Nephron progenitor cell (in vitro differentiated cells): ENCODE results near the gene SLC16A11.
"Not testable (repeated sequence)": the region's sequence is repeated elsewhere in the genome, so short reads cannot be mapped to it uniquely, and the experiment has no call there.

Experiments used
- DNase-seq: peaks from one replicate; pipeline ENCODE4 v3.0.0; 2021
- H3K27ac Mint-ChIP-seq: 2 replicates; pipeline ENCODE4 v1.8.0; 2021; ENCODE audit warnings: mild to moderate bottlenecking, moderate library complexity, mixed read lengths
- H3K27me3 Mint-ChIP-seq: 2 replicates; pipeline ENCODE4 v1.8.0; 2021; ENCODE audit warnings: mild to moderate bottlenecking, low read depth, mixed read lengths; ENCODE audit not compliant: poor library complexity
- H3K36me3 Mint-ChIP-seq: 2 replicates; pipeline ENCODE4 v1.8.0; 2021; ENCODE audit warnings: low read depth, mixed read lengths
- H3K4me1 Mint-ChIP-seq: 2 replicates; pipeline ENCODE4 v1.8.0; 2021; ENCODE audit warnings: mixed read lengths
- H3K4me3 Mint-ChIP-seq: 2 replicates; pipeline ENCODE4 v1.8.0; 2021; ENCODE audit warnings: mild to moderate bottlenecking, moderate library complexity, mixed read lengths
- H3K9me3 Mint-ChIP-seq: 2 replicates; pipeline ENCODE4 v1.8.0; 2021; ENCODE audit warnings: mild to moderate bottlenecking, moderate library complexity, mixed read lengths
- TF ChIP-seq, protein P1 (sequence below): fragments of 200-600 bp; sonication (generic); IDR thresholded peaks from 2 replicates; pipeline ENCODE4 v1.5.0; 2021; ENCODE audit warnings: antibody characterized with exemption

SLC16A11 gene

DNA sequence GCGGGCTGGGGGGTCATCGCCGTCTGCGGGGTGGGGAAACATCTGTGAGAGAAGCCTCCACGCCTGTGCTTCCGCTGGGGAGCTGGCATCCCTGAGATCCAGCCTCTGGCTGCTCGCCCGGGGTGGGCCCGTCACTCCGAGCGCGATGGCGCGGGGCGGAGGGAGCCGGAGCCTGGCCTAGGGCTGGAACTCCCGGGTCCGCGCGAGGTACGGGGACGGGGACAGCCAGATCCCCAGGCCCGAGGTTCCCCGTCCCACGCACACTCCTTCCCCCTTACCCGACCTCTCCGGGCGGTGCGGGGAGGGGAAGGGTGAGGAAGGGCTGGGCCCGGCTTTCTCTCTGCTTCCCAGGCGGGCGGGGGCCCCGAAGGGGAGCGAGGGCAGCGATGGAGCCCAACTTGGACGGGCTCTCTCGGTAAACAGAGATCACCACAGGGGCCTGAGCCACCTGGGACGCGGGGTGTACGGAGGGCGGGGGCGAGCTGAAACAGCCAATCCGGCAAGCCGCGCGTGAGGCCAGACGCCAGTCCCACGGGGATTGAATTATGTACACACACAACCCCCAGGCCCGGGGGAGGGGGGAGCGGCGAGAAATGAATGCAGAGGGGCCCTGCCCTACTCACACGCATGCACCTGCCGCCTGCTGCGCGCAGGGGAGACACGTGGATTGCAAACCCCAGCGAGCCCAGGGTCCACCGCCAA is at the start of gene SLC16A11:
Gene SLC16A11 (minus strand): TSS at position 596 of the 702 bp plus-strand sequence. CDS start 579 bp downstream, at position 17.
- H3K4me1 Mint-ChIP-seq: peaks cover 54% of the 10 kb centered on the region
- peaks cover 30% of the 10 kb centered on the region for H3K27me3 Mint-ChIP-seq
- no peaks in the 10 kb centered on the region for H3K36me3 Mint-ChIP-seq
- H3K9me3 Mint-ChIP-seq: no peaks in the 10 kb centered on the region
- H3K4me3 Mint-ChIP-seq: peak within 1 kb of the TSS; percentile 64
- DNase-seq: peak; percentile 59
- TF ChIP-seq, protein P1, sequence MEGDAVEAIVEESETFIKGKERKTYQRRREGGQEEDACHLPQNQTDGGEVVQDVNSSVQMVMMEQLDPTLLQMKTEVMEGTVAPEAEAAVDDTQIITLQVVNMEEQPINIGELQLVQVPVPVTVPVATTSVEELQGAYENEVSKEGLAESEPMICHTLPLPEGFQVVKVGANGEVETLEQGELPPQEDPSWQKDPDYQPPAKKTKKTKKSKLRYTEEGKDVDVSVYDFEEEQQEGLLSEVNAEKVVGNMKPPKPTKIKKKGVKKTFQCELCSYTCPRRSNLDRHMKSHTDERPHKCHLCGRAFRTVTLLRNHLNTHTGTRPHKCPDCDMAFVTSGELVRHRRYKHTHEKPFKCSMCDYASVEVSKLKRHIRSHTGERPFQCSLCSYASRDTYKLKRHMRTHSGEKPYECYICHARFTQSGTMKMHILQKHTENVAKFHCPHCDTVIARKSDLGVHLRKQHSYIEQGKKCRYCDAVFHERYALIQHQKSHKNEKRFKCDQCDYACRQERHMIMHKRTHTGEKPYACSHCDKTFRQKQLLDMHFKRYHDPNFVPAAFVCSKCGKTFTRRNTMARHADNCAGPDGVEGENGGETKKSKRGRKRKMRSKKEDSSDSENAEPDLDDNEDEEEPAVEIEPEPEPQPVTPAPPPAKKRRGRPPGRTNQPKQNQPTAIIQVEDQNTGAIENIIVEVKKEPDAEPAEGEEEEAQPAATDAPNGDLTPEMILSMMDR: no peak
- H3K27ac Mint-ChIP-seq: no peak within 1 kb of the TSS

- Mint-ChIP-seq H3K27ac (peak overlapping the region; percentile 2), H3K4me3 (peak overlapping the region; percentile 39), H3K9me3 (peaks cover 24% of the 10 kb centered on the region)
Observed at GRCh38 chr17:7091311-7092005, 47.6 kb upstream of the SLC16A11 start.

GRCh38 chr17:7089570-7089969 is 45.7 kb upstream of the SLC16A11 start:
- H3K27ac Mint-ChIP-seq, H3K4me3 Mint-ChIP-seq, H3K27me3 Mint-ChIP-seq, H3K36me3 Mint-ChIP-seq, DNase-seq: not testable (repeated sequence)
- peaks cover 33% of the 10 kb centered on the region for H3K4me1 Mint-ChIP-seq
- H3K9me3 Mint-ChIP-seq: peaks cover 24% of the 10 kb centered on the region

More at GRCh38 chr17:7091311-7092005, 47.6 kb upstream of the SLC16A11 start:
- H3K36me3 Mint-ChIP-seq, H3K27me3 Mint-ChIP-seq, DNase-seq: not testable (repeated sequence)
- peaks cover 38% of the 10 kb centered on the region for H3K4me1 Mint-ChIP-seq

GRCh38 chr17:7088442-7088841 is 44.5 kb upstream of the SLC16A11 start:
- Mint-ChIP-seq H3K27ac (peak overlapping the region; percentile 83), H3K9me3 (peaks cover 24% of the 10 kb centered on the region), H3K4me1 (peaks cover 38% of the 10 kb centered on the region)
- H3K27me3 Mint-ChIP-seq, DNase-seq, H3K36me3 Mint-ChIP-seq, H3K4me3 Mint-ChIP-seq: not testable (repeated sequence)

DNA sequence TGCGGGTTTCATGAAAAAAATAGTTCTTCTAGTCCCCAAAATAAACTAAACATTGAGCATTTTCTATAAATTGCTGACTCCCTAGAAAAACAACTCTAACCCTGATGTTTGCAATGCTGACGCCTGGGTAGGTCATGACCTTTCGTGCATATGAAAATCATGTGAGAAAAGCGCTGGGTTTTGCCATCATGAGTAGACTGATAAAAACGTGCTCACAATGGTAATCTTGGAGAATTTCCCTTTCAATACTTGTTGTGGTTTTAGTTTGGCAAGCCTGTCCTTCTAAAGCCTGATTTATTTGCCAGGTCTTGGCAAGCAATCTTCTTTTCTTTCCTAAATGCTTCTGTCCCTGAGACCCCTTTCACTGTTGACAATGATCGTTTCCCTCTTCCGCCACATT is 40.2 kb upstream of the SLC16A11 start:
- peak overlapping the region; percentile 6 for H3K27ac Mint-ChIP-seq
- no peak overlapping the region for H3K4me3 Mint-ChIP-seq
- H3K27me3 Mint-ChIP-seq: no peaks in the 10 kb centered on the region
- no peak for DNase-seq
- peaks cover 21% of the 10 kb centered on the region for H3K9me3 Mint-ChIP-seq
- peaks cover 37% of the 10 kb centered on the region for H3K4me1 Mint-ChIP-seq
- peaks cover 9% of the 10 kb centered on the region for H3K36me3 Mint-ChIP-seq
- TF ChIP-seq, protein P1: no peak

DNA sequence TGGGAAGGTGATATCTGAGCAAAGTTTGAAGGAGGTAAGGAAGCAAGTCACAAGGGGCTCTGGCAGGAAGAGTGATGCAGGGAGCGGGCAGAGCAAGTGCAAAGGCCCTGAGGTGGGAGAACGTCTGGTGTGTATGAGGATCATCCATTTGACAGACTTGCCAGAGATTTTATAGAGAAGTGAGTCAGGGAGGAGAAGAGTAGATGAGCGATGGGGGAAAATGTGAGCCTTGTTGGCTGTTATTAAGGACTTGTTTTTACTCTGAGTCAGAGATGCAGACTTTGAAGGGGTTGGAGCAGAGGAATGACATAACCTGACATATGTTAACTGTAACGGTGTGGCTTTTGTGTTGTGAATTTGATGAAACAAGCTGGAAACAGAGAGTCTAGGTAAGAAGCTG is 39.7 kb upstream of the SLC16A11 start:
- Mint-ChIP-seq H3K36me3 (peaks cover 5% of the 10 kb centered on the region), H3K4me1 (peaks cover 37% of the 10 kb centered on the region), H3K27ac (peak overlapping the region; percentile 11), H3K9me3 (peaks cover 21% of the 10 kb centered on the region), H3K27me3 (no peaks in the 10 kb centered on the region), H3K4me3 (no peak overlapping the region)
- TF ChIP-seq, protein P1: no peak
- DNase-seq: no peak

DNA sequence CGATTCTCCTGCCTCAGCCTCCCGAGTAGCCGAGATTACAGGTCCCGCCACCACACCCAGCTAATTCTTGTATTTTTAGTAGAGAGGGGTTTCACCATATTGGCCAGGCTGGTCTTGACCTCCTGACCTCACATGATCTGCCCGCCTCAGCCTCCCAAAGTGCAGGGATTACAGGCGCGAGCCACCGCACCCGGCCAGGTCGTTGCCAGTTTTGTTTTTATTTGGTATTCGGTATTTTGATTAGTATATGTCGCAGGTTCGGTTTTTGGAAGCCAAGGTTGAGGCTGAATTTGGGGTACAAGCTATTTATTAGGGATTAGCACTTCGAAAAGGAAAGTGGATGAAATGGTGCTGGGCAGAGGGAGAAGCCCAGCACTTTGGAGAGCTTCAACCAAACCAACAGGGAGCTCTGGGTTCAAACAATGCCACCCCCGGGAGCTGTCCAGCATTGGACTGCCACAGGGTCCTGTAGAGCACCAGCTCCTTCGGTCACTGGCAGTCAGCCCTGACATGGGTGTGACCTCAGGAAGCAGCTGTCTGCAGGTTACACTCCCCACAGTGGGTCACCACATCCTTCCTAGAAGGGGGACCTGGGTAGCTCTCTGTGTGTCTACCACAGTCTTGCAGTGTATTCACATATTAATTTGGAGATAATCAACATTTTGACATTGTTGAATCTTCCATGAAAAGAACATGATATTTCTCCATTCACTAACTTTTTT is 37.6 kb upstream of the SLC16A11 start:
- H3K27me3 Mint-ChIP-seq: no peaks in the 10 kb centered on the region
- TF ChIP-seq, protein P1: no peak
- no peak overlapping the region for H3K4me3 Mint-ChIP-seq
- peaks cover 28% of the 10 kb centered on the region for H3K9me3 Mint-ChIP-seq
- no peak overlapping the region for H3K27ac Mint-ChIP-seq
- peaks cover 27% of the 10 kb centered on the region for H3K4me1 Mint-ChIP-seq
- H3K36me3 Mint-ChIP-seq: peaks cover 5% of the 10 kb centered on the region
- no peak for DNase-seq
